Endothelial cell (in vitro differentiated cells): ENCODE measurements around the gene IPO13. TPM values are rescaled to one million over a fixed set of nuclear protein-coding genes. Genes with fewer than 3 reads are reported as not detected.

ENCODE experiments used
- DNase-seq: peaks from one replicate; pipeline ENCODE4 v3.0.0; 2021; ENCODE audit warnings: low spot score
- H3K27ac Mint-ChIP-seq: one replicate; pipeline ENCODE4 v1.8.0; 2021; ENCODE audit warnings: mixed read lengths, inconsistent platforms; ENCODE audit not compliant: unreplicated experiment
- H3K27me3 Mint-ChIP-seq: one replicate; pipeline ENCODE4 v1.8.0; 2021; ENCODE audit warnings: mild to moderate bottlenecking, moderate library complexity, mixed read lengths, inconsistent platforms; ENCODE audit not compliant: unreplicated experiment
- H3K36me3 Mint-ChIP-seq: one replicate; pipeline ENCODE4 v1.8.0; 2021; ENCODE audit warnings: mild to moderate bottlenecking, low read depth, mixed read lengths, inconsistent platforms; ENCODE audit not compliant: unreplicated experiment
- H3K4me1 Mint-ChIP-seq: one replicate; pipeline ENCODE4 v1.8.0; 2021; ENCODE audit warnings: mild to moderate bottlenecking, mixed read lengths, inconsistent platforms; ENCODE audit not compliant: unreplicated experiment
- H3K4me3 Mint-ChIP-seq: one replicate; pipeline ENCODE4 v1.8.0; 2021; ENCODE audit warnings: mild to moderate bottlenecking, mixed read lengths, inconsistent platforms; ENCODE audit not compliant: unreplicated experiment
- H3K9me3 Mint-ChIP-seq: one replicate; pipeline ENCODE4 v1.8.0; 2021; ENCODE audit warnings: mixed read lengths, inconsistent platforms; ENCODE audit not compliant: unreplicated experiment
- CTCF ChIP-seq: fragments of 200-600 bp; sonication (generic); IDR thresholded peaks from one replicate; pipeline ENCODE4 v1.5.0; 2021; ENCODE audit warnings: antibody characterized with exemption; ENCODE audit not compliant: unreplicated experiment
- total RNA-seq: library from RNA; stranded (reverse); fragmentation: NEBNext Ultra II Directional; extraction: Animal tissue kit (Norgen Biotek cat#: 25700); gene quantifications from one replicate; pipeline ENCODE4 v1.2.1, GENCODE V29; 2021; ENCODE audit not compliant: unreplicated experiment

IPO13 gene
- total RNA-seq, 1 donor from 2014 or later, result 31.5 TPM

GRCh38 chr1:43976890-43977289 lies 30.1 kb downstream of the IPO13 start:
- no peak for DNase-seq
- Mint-ChIP-seq H3K27ac (no peak overlapping the region), H3K4me1 (peaks cover 39% of the 10 kb centered on the region), H3K27me3 (peaks cover 30% of the 10 kb centered on the region), H3K9me3 (no peaks in the 10 kb centered on the region), H3K36me3 (peaks cover 27% of the 10 kb centered on the region), H3K4me3 (peak overlapping the region; percentile 3)
- no peak for TF ChIP-seq CTCF

- peak overlapping the region; percentile 27 for H3K27ac Mint-ChIP-seq
- H3K9me3 Mint-ChIP-seq, result no peaks in the 10 kb centered on the region
- H3K36me3 Mint-ChIP-seq, result peaks cover 30% of the 10 kb centered on the region
- peaks cover 32% of the 10 kb centered on the region for H3K27me3 Mint-ChIP-seq
- H3K4me1 Mint-ChIP-seq, result peaks cover 41% of the 10 kb centered on the region
- no peak for TF ChIP-seq CTCF
- no peak for DNase-seq
- H3K4me3 Mint-ChIP-seq, result peak overlapping the region; percentile 63
Measured at GRCh38 chr1:43977376-43978263, 30.9 kb downstream of the IPO13 start.

- no peak for DNase-seq
- peak overlapping the region; percentile 93 for H3K4me3 Mint-ChIP-seq
- H3K27ac Mint-ChIP-seq, result no peak overlapping the region
- peaks cover 43% of the 10 kb centered on the region for H3K4me1 Mint-ChIP-seq
- no peak for TF ChIP-seq CTCF
- peaks cover 33% of the 10 kb centered on the region for H3K36me3 Mint-ChIP-seq
- H3K9me3 Mint-ChIP-seq, result no peaks in the 10 kb centered on the region
- H3K27me3 Mint-ChIP-seq, result peaks cover 33% of the 10 kb centered on the region
Measured at GRCh38 chr1:43978264-43978550, 31.5 kb downstream of the IPO13 start.

GRCh38 chr1:43978551-43979260 lies 32.0 kb downstream of the IPO13 start, which contains the start of gene B4GALT2:
B4GALT2 (plus strand) TSS chr1:43979210; CDS start chr1:43981161, 1,951 bp downstream.
- H3K27me3 Mint-ChIP-seq, result peaks cover 35% of the 10 kb centered on the region
- H3K4me3 Mint-ChIP-seq, result peak within 1 kb of the TSS; percentile 94
- DNase-seq, result peak; percentile 38
- no peak within 1 kb of the TSS for H3K27ac Mint-ChIP-seq
- TF ChIP-seq CTCF, result no peak
- H3K36me3 Mint-ChIP-seq, result peaks cover 37% of the 10 kb centered on the region
- peaks cover 40% of the 10 kb centered on the region for H3K4me1 Mint-ChIP-seq
- no peaks in the 10 kb centered on the region for H3K9me3 Mint-ChIP-seq

GRCh38 chr1:43979261-43979527 lies 32.4 kb downstream of the IPO13 start:
- Mint-ChIP-seq H3K36me3 (peaks cover 33% of the 10 kb centered on the region), H3K27ac (no peak overlapping the region), H3K9me3 (no peaks in the 10 kb centered on the region), H3K4me1 (peaks cover 35% of the 10 kb centered on the region), H3K4me3 (no peak overlapping the region), H3K27me3 (peaks cover 33% of the 10 kb centered on the region)
- DNase-seq, result no peak
- no peak for TF ChIP-seq CTCF
